PC-9 (cell line): ENCODE measurements around the gene GNA12.

Experiments used
- CTCF ChIP-seq: fragments of 200-600 bp; sonication (generic); conservative IDR thresholded peaks from 2 replicates; pipeline ENCODE4 v1.6.1; 2017; ENCODE audit warnings: mixed run types, antibody characterized with exemption, mild to moderate bottlenecking, moderate library complexity
- EZH2 ChIP-seq: fragments of 200-600 bp; sonication (generic); IDR thresholded peaks from 2 replicates; pipeline ENCODE4 v1.8.0; 2017; ENCODE audit warnings: antibody characterized with exemption, low read depth

- no peak for TF ChIP-seq EZH2
- no peak for TF ChIP-seq CTCF
Measured at GRCh38 chr7:2851497-2851896, 7.4 kb upstream of the GNA12 start.
